VCaP (cell line): Measurements from ENCODE around the gene NUP62.

ENCODE experiments used
- H3K27ac ChIP-seq: fragments of 450-650 bp; 2 replicates; pipeline ENCODE4 v1.5.1; 2017
- TF ChIP-seq, protein P1 (sequence below): fragments of 450-650 bp; conservative IDR thresholded peaks from 2 replicates; pipeline ENCODE4 v1.5.1; 2017; ENCODE audit warnings: mild to moderate bottlenecking, moderate library complexity

The NUP62 gene

DNA sequence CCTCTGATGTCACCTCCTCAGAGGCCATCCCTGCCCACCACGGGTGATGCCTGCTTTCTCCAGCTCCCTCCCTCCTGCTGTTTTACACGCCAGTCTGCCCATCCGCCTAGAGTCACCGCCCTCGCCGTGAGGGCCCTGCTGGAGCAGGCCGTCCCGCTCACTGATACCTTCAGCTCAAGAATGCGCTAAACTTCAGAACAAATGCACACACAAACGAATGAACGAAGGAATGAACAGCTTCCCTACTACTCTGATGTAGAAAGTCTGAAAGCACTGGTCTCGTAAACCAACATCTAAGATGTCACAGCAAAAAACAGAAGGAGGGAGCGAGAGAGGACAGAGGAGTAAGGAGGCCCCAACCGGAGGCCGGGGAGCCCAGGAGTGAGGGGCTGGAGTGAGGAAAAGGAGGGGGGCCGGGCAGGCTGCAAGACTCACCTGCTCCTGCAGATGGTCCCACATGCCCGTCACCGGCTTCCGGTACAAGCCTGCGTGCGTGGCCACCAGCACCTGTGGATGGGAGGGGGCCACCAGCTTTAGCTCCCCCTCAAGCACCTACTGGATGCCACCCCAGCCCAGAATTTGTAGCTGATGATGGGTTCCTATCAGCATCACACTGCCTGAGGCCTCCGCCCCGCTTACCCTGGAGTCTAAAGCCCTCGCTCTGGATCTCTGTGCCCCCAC is 65.9 kb downstream of the NUP62 start:
- H3K27ac ChIP-seq = 0 out of 2 replicates have a peak overlapping the region, but pooled peaks have one; percentile 14

DNA sequence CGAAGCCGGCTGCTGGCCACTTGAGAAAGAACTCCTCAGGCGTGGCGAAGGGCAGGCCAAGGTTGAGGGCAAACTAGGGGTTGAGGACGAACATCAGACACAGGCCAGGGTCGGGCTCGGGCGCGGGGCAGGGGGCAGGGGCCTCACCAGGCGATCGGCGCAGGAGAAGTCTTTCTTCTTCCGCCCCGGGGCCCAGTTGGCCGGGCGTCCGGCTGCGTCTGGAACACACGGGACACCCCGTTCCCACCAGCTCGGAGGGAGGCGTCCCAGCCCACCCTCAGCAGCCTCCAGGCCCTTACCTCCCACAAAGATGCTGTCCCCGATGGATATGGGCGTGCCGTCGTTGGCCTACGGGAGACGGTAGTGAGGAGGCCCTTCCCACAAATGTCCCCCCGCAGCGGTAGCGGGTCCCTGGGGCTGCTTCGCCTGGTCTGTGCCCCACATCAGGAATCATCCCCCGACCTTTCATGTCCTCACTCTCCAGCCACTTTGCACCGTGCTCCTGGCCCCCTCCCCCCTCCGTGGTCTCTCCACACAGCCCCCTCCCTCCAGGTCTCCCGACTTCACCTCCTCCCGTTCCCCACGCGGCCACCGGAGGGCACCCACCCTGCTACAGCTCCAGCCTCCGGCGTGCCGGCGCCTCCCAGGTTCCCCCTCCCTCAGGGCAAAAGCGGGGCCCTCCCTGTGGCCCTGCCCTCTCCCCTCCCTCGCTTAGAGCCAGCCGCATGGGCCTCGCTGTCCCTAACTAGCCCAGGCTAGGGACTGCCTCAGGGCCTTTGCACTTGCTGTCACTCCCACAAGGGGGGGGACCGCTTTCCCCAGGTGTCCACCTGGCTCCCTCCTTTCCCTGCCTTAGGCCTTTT is 66.7 kb downstream of the NUP62 start:
- no peak overlapping the region for H3K27ac ChIP-seq
- TF ChIP-seq, protein P1, sequence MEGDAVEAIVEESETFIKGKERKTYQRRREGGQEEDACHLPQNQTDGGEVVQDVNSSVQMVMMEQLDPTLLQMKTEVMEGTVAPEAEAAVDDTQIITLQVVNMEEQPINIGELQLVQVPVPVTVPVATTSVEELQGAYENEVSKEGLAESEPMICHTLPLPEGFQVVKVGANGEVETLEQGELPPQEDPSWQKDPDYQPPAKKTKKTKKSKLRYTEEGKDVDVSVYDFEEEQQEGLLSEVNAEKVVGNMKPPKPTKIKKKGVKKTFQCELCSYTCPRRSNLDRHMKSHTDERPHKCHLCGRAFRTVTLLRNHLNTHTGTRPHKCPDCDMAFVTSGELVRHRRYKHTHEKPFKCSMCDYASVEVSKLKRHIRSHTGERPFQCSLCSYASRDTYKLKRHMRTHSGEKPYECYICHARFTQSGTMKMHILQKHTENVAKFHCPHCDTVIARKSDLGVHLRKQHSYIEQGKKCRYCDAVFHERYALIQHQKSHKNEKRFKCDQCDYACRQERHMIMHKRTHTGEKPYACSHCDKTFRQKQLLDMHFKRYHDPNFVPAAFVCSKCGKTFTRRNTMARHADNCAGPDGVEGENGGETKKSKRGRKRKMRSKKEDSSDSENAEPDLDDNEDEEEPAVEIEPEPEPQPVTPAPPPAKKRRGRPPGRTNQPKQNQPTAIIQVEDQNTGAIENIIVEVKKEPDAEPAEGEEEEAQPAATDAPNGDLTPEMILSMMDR = peak; percentile 67

More for the DNA sequence above, 65.9 kb downstream of the NUP62 start:
- TF ChIP-seq, protein P1 = no peak

DNA sequence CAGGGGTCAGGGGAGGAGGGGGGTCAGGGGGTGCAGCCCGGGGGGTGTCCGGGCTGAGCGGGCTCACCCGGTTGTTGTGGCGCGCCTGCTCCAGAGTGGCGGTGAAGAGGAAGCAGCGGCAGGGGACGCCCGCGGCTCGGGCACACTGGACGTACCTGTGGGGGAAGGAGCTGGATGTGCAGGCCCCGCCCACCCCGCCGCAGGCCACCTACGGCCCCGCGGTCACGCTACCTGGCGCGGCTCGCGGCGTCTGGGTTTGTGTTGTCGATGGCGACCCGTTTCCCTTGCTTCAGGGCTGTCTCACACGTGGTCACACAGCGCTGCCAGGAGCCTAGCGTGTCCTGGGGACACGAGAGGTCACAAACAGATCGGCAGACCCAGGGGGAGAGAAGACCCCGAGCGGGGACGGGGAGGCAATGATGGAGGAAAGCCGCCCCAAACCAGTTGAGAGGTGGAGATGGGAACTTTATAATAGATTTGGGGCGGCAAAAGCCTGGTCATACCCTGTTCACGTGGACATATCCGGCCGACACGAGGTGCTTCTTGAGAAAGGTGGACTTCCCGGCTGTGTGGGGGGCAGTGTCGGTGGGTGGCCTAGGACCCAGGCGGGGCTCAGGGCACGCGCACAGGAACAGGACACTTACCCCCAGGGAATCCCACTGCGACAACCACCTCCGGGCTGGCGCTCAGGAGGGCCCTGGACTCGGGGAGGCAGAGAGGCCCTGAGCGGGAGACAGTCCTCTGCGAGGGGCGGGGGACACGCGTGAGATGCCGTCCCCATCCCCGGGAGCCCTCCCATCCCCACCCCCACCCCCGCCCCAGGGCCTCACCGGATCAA is 67.5 kb downstream of the NUP62 start:
- no peak overlapping the region; the same call in 1 of the 2 replicates for H3K27ac ChIP-seq
- TF ChIP-seq, protein P1 = no peak

DNA sequence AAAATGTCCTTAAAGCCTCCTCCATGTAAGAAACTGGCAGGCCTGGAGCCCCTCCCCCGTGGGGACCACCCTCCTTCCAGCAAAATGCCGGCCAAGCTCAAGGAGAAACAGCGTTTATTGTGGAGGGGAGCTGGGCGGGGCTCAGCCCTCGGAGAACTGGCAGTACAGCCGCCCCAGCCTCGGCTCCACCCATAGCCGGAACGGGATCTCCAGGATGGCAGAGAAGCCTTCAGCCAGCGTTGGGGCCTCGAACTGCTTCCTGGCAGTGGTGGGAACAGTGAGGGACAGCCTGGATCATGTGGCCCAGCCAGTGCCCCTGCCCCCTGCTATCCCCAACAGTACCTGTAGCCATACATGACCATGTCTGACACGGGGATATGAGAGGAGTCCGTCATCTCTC is 68.2 kb downstream of the NUP62 start:
- H3K27ac ChIP-seq = peak overlapping the region; percentile 23

DNA sequence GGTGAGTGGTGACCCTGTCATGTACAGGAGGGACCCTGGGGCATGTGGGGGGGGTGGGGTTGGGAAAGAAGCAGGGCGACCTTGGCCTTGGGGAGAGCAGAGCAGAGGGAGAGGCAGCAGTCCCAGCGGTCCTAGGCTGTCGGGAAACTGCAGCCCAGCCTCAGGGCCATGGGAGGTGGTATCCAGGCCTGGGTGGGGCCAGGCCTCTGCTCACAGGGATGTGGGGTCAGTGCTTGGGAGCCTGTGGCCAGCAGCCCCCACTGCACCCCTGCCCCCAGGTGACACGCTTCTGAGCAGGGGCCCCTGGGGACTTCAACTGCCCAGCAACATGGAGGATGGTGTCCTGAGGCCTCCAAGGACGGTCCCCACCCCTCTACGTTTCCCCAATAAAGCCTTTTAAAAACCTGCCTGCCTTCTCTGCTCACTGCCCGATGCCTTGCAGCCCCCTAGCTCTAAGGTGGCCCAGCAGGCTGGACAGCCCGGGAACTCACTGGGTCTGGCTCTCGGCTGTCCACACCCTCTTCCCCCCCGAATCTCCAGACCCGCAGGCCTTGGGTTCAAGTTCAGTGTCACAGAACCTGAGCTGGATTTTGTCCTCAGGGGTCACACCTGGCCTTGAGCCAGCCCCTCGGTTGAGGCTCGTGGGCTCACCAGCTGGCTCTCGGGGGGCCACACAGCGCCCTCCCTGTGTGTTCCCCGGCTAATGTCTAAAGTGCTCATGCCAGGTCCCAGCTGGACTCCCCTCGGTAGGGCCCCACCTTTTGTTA is 68.8 kb downstream of the NUP62 start:
- TF ChIP-seq, protein P1 = no peak

More for the DNA sequence above, 68.2 kb downstream of the NUP62 start:
- TF ChIP-seq, protein P1 = no peak

DNA sequence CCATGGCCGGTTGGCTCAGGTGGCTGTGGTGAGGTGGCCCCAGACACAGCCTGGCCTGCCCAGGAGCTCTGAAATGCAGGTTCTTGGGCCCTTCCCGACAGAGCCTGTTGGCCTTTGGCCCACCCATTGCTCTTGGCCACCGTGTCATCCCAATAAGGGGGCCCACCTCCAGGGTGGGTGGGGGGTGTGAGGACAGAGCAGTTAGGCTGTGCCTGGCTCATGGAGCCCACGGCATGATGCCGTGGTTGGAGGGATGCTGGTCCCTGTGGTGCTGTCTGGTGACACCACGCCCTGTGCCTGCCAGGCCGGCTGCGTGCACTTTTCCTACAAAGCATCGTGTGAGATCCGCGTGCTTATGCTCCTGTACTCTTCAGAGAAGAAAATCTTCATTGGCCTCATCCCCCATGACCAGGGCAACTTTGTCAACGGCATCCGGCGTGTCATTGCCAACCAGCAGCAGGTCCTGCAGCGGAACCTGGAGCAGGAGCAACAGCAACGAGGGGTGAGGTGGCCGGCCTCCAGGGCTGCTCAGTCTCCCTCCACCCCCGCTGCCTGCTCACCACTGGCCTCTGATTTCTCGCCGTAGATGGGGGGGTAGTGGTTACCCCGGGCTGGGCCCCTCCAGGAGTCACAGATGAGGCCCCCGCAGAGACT is 69.5 kb downstream of the NUP62 start:
- TF ChIP-seq, protein P1 = no peak
- H3K27ac ChIP-seq = peak overlapping the region; percentile 23; the same call in 1 of the 2 replicates

More for the DNA sequence above, 68.8 kb downstream of the NUP62 start:
- H3K27ac ChIP-seq = peak overlapping the region; percentile 23
